GM18502 (cell line): ENCODE measurements around the gene NAT9.

Experiments
- ATAC-seq: cut with Tn5 transposase; IDR thresholded peaks from one replicate; pipeline ENCODE4 v1.9.1; 2021; ENCODE audit warnings: mild to moderate bottlenecking; ENCODE audit not compliant: unreplicated experiment, poor library complexity

NAT9 gene

GRCh38 chr17:74767111-74767516 lies 9.0 kb downstream of the NAT9 start:
- no peak for ATAC-seq

GRCh38 chr17:74766413-74766812 lies 9.7 kb downstream of the NAT9 start:
- ATAC-seq = no peak

GRCh38 chr17:74764751-74765286 lies 11.3 kb downstream of the NAT9 start:
- no peak for ATAC-seq

GRCh38 chr17:74763565-74764387 lies 12.4 kb downstream of the NAT9 start:
- no peak for ATAC-seq

GRCh38 chr17:74761931-74762330 lies 14.2 kb downstream of the NAT9 start:
- no peak for ATAC-seq

- ATAC-seq = no peak
These were observed 14.7 kb downstream of the NAT9 start for GRCh38 chr17:74761419-74761818.

GRCh38 chr17:74760404-74761105 lies 15.6 kb downstream of the NAT9 start:
- ATAC-seq = no peak

- no peak for ATAC-seq
These were observed 16.2 kb downstream of the NAT9 start for GRCh38 chr17:74759941-74760340.

- ATAC-seq = peak; percentile 69
These were observed 16.8 kb downstream of the NAT9 start for GRCh38 chr17:74759243-74759801.

- peak; percentile 43 for ATAC-seq
These were observed 17.3 kb downstream of the NAT9 start for GRCh38 chr17:74758848-74759168.

- ATAC-seq = no peak
These were observed 18.0 kb downstream of the NAT9 start for GRCh38 chr17:74757931-74758847.

- ATAC-seq = no peak
These were observed 18.6 kb downstream of the NAT9 start for GRCh38 chr17:74757502-74757901.

GRCh38 chr17:74756891-74757290 lies 19.3 kb downstream of the NAT9 start:
- no peak for ATAC-seq

- no peak for ATAC-seq
These were observed 20.6 kb downstream of the NAT9 start for GRCh38 chr17:74755533-74755932.

GRCh38 chr17:74754832-74755231 lies 21.3 kb downstream of the NAT9 start:
- ATAC-seq = no peak

GRCh38 chr17:74752822-74753401 lies 23.2 kb downstream of the NAT9 start:
- ATAC-seq = no peak

GRCh38 chr17:74752415-74752814 lies 23.7 kb downstream of the NAT9 start:
- ATAC-seq = no peak

- ATAC-seq = no peak
These were observed 25.6 kb downstream of the NAT9 start for GRCh38 chr17:74750327-74751069.

- no peak for ATAC-seq
These were observed 26.2 kb downstream of the NAT9 start for GRCh38 chr17:74750039-74750326.
